Measurements from ENCODE around the gene NT5M. TPM values are rescaled to one million over a fixed set of nuclear protein-coding genes. Genes with fewer than 3 reads are reported as not detected.

The NT5M gene
- polyA plus RNA-seq, 1 experiment, result 1.2 TPM

DNA sequence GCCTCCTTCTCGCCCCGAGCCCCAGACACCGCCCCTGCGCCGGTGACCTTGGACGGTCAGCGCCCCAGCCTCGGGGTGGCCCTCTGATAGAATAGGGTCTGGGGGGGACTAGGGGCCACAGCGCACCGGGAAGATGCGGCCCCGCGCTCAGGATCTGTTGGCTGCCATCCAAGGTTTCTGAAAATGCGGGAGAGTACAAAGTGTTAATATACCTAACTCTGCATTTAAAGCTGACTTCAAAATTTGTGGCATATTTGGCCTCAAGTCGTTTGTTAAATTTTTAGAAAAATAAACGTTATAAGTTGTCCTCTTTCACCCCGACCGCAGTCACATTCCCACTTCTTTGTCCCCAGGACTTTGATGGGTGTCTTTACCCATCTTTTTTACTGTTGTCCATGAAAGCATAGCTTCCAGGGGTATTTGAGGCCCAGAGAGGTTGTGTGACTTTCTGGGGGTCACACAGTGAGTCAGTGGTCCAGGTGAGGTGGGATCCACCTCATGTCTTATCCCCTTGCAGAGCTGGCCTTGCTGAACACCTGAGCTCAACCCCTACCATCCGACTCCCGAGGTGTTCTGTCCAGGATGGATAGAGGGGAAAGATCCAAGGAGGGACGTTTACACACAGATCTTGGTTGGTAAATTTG is 796 bp downstream of the NT5M start:
- ChIA-PET POLR2A (no interaction called here), CTCF (interaction anchor here (0.9 kb wide), 1 partner anchor 24 kb away, joined by 3 read pairs; no protein-coding TSS in a partner anchor)
- no peak for DNase-seq (ENCODE audit: low read depth)
- Histone ChIP-seq H3K4me3 (ENCODE audit: low read depth, low read length) (peak overlapping the region; percentile 55), H3K27me3 (ENCODE audit: control insufficient read depth, insufficient read depth, low read length) (no peaks in the 10 kb centered on the region), H3K36me3 (ENCODE audit: control insufficient read depth, insufficient read depth, low read length) (no peaks in the 10 kb centered on the region)
- TF ChIP-seq, protein P1, sequence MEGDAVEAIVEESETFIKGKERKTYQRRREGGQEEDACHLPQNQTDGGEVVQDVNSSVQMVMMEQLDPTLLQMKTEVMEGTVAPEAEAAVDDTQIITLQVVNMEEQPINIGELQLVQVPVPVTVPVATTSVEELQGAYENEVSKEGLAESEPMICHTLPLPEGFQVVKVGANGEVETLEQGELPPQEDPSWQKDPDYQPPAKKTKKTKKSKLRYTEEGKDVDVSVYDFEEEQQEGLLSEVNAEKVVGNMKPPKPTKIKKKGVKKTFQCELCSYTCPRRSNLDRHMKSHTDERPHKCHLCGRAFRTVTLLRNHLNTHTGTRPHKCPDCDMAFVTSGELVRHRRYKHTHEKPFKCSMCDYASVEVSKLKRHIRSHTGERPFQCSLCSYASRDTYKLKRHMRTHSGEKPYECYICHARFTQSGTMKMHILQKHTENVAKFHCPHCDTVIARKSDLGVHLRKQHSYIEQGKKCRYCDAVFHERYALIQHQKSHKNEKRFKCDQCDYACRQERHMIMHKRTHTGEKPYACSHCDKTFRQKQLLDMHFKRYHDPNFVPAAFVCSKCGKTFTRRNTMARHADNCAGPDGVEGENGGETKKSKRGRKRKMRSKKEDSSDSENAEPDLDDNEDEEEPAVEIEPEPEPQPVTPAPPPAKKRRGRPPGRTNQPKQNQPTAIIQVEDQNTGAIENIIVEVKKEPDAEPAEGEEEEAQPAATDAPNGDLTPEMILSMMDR (IDR thresholded peaks at IDR 0.05; ENCODE audit: insufficient read depth, low read depth, low read length), result no peak

DNA sequence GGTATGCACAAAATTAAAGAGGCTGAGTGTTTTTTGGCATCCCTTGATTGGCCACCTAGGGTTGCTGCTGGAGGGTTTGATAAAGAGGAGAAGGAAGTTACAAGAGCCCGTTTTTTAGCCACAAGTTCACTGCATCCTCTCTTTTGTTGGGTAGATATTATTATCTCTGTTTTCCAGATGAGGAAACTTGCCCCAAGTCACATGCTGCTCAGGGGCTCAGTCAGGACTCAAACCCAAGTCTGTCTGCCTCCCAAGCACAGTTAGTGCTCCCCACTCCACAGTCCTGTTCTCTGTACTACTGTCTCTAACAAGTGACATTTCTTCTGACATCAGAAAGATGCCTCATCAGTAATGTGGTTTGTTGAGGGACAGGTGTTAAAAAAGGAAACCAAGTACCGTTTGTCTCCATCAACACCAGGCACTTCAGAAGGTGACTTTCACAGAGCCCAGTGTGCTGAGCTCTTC is 1.4 kb downstream of the NT5M start:
- POLR2A ChIA-PET, result no interaction called here
- no peaks in the 10 kb centered on the region for H3K27me3 ChIP-seq (ENCODE audit: control insufficient read depth, insufficient read depth, low read length)
- H3K4me3 ChIP-seq (ENCODE audit: low read depth, low read length), result no peak overlapping the region
- CTCF ChIA-PET, result interaction anchor here (0.9 kb wide), 1 partner anchor 24 kb away, joined by 3 read pairs; no protein-coding TSS in a partner anchor
- no peaks in the 10 kb centered on the region for H3K36me3 ChIP-seq (ENCODE audit: control insufficient read depth, insufficient read depth, low read length)
- TF ChIP-seq, protein P1 (IDR thresholded peaks at IDR 0.05; ENCODE audit: insufficient read depth, low read depth, low read length), result no peak
- DNase-seq (ENCODE audit: low read depth), result no peak

DNA sequence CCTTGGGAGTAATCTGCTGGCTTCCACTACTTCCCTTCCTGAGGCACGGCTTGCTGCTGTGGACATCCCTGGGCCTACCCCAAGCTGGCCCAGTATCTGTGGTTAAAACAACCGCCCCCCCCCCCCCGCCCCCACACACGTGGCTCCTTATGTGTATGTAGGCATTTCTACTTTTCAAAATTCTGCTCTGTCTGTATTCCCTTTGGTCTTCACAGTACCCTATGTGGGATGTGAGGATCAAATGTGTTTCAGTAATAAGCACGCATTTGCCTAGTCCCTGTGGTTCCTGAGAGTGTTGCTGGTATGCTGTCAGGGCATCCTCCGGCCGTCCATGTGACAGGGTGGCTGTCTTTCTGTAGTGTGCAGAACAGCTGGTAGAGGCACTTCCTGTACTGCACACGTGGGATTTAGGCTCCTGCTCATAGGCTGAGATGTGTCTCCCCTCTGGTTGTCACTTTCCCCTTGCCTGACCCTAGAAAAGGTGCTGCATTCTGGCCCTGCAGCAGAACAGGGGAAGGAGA is 2.2 kb downstream of the NT5M start:
- Histone ChIP-seq H3K4me3 (ENCODE audit: low read depth, low read length) (no peak overlapping the region), H3K27me3 (ENCODE audit: control insufficient read depth, insufficient read depth, low read length) (no peaks in the 10 kb centered on the region), H3K36me3 (ENCODE audit: control insufficient read depth, insufficient read depth, low read length) (no peaks in the 10 kb centered on the region)
- no peak for DNase-seq (ENCODE audit: low read depth)
- POLR2A ChIA-PET, result no interaction called here
- TF ChIP-seq, protein P1 (IDR thresholded peaks at IDR 0.05; ENCODE audit: insufficient read depth, low read depth, low read length), result no peak
- CTCF ChIA-PET, result no interaction called here

DNA sequence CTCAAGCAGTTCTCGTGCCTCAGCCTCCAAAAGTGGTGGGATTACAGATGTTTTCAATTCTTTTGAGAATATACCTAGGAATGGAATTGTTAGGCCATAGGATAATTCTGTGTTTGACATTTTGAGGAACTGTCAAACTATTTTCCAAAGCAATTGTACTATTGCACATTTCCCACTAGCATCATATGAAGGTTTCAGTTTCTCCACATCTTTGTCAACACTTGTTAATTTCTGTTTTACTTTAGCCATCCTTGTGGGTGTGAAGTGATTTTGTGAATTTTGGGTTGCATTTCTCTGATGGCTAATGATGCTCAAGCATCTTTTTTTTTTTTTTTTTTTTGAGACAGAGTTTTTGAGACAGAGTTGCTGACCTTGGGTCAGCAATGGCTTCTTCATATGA is 6.2 kb downstream of the NT5M start:
- H3K36me3 ChIP-seq (ENCODE audit: control insufficient read depth, insufficient read depth, low read length), result no peaks in the 10 kb centered on the region
- ChIA-PET POLR2A (no interaction called here), CTCF (no interaction called here)
- TF ChIP-seq, protein P1 (IDR thresholded peaks at IDR 0.05; ENCODE audit: insufficient read depth, low read depth, low read length), result no peak
- no peaks in the 10 kb centered on the region for H3K27me3 ChIP-seq (ENCODE audit: control insufficient read depth, insufficient read depth, low read length)
- no peak for DNase-seq (ENCODE audit: low read depth)
- no peak overlapping the region for H3K4me3 ChIP-seq (ENCODE audit: low read depth, low read length)

DNA sequence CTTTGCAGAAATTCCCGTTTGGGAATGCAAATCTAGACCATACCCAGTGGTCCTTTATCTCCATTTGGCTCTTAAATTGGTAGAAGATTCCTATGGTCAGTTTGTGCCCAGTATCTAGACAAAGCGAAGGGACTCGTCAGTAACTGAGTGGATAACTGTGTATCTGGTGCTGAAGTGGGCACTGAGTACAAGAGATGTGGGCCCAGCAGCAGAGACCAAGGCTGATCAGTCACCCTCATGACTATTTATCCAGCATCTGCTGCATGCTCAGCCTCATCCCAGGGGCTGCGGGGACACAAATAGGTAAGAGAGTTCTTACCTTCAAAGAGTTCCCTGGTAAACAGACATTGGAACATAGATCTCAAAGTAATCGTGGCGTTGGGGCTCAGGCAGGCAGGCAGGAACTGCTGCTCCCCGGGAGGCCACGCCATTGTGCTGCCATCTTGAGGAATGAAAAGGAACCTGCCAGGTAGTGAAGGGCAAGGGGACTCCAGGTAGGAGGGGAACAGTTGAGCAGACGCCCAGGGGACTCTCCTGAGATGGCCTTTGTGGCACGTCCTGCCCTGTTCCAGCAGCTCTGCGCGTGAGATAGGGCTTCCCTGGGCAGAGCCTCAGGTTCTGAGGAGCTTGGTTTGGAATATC is 10.3 kb downstream of the NT5M start:
- POLR2A ChIA-PET, result no interaction called here
- no peaks in the 10 kb centered on the region for H3K27me3 ChIP-seq (ENCODE audit: control insufficient read depth, insufficient read depth, low read length)
- no peak for DNase-seq (ENCODE audit: low read depth)
- H3K36me3 ChIP-seq (ENCODE audit: control insufficient read depth, insufficient read depth, low read length), result no peaks in the 10 kb centered on the region
- no peak overlapping the region for H3K4me3 ChIP-seq (ENCODE audit: low read depth, low read length)
- TF ChIP-seq, protein P1 (IDR thresholded peaks at IDR 0.05; ENCODE audit: insufficient read depth, low read depth, low read length), result peak; percentile 53
- CTCF ChIA-PET, result interaction anchor here (0.6 to 1.1 kb wide), 3 partner anchors 41 to 728 kb away, joined by 3 to 5 read pairs (median 3); no protein-coding TSS in a partner anchor

All from BJ (cell line).